GM21737 (cell line): Measurements from ENCODE around the gene RPS6KB2.
"Not testable (repeated sequence)": the region's sequence is repeated elsewhere in the genome, so short reads cannot be mapped to it uniquely, and the experiment has no call there.

Source experiments
- ATAC-seq: cut with Tn5 transposase; IDR thresholded peaks from one replicate; pipeline ENCODE4 v1.9.1; 2021; ENCODE audit warnings: mild to moderate bottlenecking, moderate library complexity; ENCODE audit not compliant: unreplicated experiment

Gene RPS6KB2

DNA sequence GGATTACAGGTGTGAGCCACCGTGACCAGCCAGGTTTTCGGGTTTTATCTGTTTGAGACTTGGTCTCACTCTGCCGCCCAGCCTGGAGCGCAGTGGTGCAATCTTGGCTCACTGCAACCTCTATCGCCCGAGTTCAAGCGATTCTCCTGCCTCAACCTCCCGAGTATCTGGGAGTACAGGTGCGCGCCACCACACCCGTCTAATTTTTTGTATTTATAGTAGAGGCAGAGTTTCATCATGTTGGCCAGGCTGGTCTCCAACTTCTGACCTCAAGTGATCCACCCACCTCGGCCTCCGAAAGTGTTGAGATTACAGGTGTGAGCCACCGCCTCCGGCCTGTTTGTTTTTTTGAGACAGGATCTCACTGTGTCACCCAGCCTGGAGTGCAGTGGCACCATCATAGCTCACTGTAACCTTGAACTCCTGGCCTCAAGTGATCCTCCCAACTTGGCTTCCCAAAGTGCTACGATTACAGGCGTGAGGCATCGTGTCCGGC, 882 bp upstream of the RPS6KB2 start:
- not testable (repeated sequence) for ATAC-seq

GRCh38 chr11:67429038-67429668, 859 bp downstream of the RPS6KB2 start:
- no peak for ATAC-seq

DNA sequence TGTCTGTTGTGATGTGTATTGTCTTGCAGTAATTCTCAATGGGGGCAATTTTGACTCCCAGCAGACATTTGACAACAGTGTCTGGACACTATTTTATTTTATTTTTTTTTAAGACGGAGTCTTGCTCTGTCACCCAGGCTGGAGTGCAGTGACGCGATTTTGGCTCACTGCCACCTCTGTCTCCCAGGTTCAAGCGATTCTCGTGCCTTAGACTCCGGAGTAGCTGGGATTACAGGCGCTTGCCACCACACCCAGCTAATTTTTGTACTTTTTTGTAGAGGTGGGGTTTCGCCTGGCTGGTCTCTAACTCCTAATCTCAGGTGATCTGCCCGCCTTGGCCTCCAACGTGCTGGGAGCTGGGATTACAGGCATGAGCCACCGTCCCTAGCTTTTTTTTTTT, 1.4 kb downstream of the RPS6KB2 start:
- no peak for ATAC-seq

GRCh38 chr11:67431346-67432249, 3.3 kb downstream of the RPS6KB2 start:
- no peak for ATAC-seq

DNA sequence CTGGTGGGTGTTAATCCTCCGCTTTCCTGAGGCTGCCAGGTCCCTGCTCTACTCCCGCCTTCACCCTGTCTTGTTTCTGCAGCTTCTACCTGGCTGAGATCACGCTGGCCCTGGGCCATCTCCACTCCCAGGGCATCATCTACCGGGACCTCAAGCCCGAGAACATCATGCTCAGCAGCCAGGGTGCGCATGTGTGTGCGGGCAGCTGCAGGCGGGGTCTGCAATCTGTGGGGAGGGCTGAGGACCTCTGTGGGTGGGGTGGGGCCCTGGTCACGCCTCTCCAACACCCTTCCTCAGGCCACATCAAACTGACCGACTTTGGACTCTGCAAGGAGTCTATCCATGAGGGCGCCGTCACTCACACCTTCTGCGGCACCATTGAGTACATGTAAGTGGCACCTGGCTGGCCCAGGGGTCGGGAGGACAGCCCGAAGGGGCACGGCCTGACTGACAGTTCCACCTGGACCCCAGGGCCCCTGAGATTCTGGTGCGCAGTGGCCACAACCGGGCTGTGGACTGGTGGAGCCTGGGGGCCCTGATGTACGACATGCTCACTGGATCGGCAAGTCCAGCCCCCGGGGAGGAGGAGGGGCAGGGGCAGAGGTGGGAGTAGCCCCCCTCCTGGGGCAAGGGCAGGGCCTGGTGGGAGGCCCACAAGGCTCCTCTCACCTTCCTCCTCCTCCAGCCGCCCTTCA, 4.5 kb downstream of the RPS6KB2 start:
- no peak for ATAC-seq

DNA sequence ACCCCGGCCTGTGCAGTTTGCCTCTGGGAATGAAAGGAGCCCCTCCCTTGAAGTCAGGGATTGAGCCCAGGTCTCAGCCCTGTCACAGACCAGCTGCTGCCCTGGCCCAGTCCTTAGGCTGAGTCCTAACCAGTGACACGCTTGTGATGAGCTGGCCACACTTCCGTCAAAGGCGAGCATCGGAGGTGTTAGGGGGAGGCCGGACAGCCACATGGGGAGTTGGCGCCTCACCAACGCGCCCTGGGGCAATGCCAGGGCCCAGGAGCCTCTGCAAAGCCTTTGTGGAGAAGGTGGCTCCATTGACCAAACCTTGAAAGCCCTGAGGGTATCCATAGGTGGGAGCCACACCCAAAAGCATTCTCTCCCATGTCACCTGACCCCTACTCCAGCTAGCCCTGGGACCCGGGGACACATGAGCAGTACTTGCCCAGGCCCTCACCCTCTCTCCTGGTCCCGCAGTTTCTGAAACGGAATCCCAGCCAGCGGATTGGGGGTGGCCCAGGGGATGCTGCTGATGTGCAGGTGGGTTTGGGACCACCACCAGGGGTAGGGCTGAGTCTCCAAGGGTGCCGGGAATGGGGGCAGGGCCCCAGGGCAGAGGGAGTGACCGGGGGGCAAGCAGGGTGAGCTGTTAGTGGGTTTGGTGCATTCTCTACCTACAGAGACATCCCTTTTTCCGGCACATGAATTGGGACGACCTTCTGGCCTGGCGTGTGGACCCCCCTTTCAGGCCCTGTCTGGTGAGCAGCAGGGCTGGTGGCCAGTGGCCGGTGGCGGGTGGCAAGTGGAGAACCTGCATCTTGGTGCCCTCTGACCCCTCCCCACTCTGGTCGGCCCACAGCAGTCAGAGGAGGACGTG, 5.5 kb downstream of the RPS6KB2 start:
- no peak for ATAC-seq

GRCh38 chr11:67434395-67434881, 6.1 kb downstream of the RPS6KB2 start:
- no peak for ATAC-seq

- no peak for ATAC-seq
Observed at GRCh38 chr11:67435031-67435726, 6.9 kb downstream of the RPS6KB2 start.

- no peak for ATAC-seq
Observed at GRCh38 chr11:67435727-67436458, 7.6 kb downstream of the RPS6KB2 start.

DNA sequence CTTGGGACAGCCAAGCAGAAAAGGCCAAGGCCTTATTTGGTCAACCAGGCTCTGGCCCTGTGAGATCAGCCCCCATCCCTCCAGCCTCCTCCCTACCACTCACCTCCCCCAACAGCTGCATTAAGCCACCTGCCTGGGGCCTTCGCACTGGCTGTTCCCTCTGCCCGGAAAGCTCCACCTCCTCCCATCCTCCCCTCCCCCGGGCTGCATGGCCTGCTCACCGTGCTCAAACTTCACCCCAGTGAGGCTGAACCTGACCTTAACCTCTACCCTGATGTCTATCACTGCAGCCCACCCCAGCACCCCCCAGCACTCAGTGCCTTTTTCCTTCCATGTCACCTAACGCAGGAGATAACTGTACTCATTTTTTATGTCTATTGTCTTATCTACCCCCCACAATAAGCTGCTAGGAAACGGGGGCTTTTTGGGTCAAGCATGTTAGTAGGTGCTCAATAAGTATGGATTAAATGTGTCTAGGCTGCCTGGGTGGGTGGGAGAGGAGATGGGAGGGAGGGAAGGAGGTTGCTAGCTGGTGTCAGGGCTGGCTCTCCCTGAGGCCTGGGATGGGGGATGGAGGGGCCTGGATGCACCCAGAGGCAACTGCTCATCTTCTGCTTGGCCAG, 8.3 kb downstream of the RPS6KB2 start:
- no peak for ATAC-seq

DNA sequence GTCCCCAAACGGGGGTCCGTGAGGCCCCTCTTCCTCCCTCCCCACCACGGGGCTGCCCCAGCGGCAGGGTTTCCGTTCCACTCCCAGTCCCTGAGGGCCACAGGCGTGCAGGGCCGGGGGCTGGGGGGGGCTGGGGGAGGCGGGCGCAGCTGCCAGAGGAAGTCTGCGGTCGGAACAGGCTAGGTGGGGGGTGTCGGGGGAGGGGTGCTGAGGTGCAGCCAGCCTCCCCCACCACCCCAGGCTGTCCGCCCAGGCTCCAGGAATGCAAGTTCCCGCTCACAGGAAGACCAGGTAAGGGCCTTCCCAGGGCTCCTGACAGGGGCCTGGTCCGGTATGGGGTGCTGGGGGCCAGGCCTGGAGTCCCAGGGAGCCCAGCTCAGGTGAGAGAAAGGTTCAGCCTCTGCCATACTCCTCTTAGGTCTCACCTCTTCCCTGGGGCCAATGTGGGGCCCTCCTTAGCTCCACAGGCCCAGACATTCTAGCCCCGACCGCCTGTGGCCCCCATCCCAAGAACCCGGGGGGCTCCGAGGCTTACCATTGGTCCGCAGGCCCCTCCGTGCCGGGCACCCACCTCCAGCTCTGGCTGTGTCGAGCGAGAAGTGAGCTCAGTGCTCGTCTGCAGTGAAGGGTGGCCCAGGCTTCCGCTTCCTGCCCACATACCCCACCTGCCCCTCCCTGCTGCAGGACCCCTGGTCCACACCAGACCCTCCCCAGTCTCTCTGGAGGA, 9.0 kb downstream of the RPS6KB2 start, which contains the start of gene PTPRCAP:
Gene PTPRCAP (minus strand): TSS at position 601 of the 727 bp plus-strand sequence. CDS start 63 bp downstream, at position 538.
- no peak for ATAC-seq

DNA sequence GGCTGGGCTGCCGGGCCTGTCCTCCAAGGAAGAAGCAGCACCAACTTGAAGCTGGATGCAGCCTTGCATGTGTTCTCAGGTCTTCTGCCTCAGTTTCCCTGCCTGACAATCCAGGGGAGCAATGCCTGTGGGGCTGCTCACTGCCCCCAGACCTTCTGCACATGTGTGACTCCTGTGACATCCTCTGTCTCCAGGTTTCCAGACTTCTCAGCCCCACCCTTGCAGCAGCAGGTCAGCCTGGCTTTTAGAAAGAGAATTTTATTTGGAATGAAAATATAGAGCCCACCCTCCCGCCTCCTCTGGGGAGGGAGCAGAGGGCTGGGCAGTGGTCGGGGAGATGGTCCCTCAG, 9.5 kb downstream of the RPS6KB2 start:
- no peak for ATAC-seq

GRCh38 chr11:67438158-67438902, 10.0 kb downstream of the RPS6KB2 start:
- ATAC-seq: no peak

- no peak for ATAC-seq
Observed at GRCh38 chr11:67439321-67440228, 11.3 kb downstream of the RPS6KB2 start.

DNA sequence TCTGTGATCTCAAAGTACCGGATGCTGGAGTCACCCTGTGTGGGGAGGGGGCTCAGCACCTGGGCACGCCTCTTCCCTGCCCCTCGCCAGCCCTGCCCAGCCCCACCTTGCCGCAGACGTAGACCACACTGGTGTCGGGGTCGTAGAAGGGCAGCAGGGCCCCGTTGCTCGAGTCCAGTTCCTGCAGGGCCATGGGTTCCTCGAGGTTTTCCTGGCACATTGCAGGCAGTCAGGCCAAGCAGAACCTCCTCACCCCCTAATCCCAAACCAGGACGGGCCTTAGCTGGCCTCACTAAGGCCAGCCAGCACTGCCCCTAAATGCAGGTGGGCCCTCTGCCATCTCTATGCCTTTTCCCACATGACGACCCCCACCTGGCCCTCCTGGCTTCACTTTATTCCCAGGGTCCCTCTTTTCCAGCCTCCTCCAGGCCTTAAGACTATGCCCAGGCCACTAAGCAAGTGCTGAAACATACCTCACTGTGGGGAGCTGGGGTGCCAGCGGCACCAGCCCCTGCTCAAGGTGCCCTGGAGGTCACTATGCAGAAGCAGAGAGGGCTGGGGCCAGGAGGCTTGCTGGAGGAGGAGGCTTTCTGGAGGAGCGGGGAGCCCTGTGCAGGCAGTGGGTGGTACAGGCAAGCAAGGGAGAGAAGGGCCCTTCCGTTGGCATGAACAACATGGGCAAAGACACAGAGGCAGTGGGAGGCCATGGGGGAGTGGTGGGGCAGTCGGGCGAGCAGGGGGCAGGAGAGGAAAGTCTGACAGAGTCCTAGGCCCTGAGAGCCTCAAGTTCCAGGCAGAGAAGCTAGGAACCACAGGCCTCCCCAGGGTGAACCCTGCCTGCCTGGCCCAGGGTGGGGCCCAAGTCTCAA, 12.2 kb downstream of the RPS6KB2 start:
- no peak for ATAC-seq
